Astrocyte (in vitro differentiated cells and primary cell): ENCODE measurements around the gene TATDN2.

Experiments
- CTCF ChIP-seq: IDR thresholded peaks from 2 replicates; pipeline ENCODE4 v1.5.1; 2011; ENCODE audit warnings: low read depth, mild to moderate bottlenecking, inconsistent platforms, low read length, moderate library complexity; ENCODE audit not compliant: insufficient read depth
- EZH2 ChIP-seq: IDR thresholded peaks from 2 replicates; pipeline ENCODE4 v1.6.1; 2012; ENCODE audit warnings: mild to moderate bottlenecking, low read length, inconsistent platforms; ENCODE audit not compliant: insufficient read depth

DNA sequence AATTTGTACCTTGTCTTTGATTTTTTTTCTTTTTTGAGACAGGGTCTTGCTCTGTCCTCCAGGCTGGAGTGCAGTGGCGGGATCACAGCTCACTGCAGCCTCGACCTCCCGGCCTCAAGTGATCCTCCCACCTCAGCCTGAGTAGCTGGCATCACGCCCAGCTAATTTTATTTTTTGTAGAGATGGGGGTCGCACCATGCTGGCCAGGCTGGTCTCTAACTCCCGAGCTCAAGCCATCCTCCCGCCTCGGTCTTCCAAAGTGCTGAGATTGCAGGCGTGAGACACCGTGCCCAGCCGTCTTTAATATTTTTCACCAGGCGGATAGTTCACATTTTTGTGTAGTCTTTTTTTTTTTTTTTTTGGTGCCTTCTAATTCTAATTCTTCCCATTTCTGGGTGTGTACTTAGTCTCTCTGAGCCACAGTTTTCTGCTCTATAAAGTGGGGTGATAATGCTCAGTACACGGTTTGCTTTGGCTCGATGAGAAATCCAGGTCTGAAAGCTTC, 528 bp upstream of the TATDN2 start:
- TF ChIP-seq CTCF: no peak
- no peak for TF ChIP-seq EZH2
